Measurements from ENCODE around the gene MRPL47. TPM values are rescaled to one million over a fixed set of nuclear protein-coding genes. Genes with fewer than 3 reads are reported as not detected.

MRPL47 gene
- total and polyA plus RNA-seq, 2 experiments from 2014 or later = 46.7 to 229 TPM

DNA sequence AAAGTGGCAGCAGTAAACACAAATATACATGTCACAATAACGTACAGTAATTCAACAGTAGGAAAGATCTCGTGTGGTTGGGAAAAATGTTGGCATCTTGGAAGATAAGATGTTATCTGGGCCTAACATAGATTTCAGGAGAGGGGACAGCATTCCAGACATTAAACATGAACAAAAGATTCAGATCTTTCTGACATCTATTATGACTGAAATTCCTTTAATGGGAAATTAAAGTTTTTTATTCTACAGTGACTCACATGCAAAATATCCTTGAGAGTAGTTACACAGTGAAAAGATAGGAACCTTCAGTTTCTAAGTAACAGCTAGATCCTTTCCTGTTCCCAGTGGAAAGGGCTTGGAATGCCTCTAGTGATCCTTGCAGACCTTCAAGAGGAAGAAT lies 9.4 kb upstream of the MRPL47 start:
- no peaks in the 10 kb centered on the region for H3K27me3 ChIP-seq (ENCODE audit: insufficient read depth)
- Mint-ChIP-seq H3K36me3 (ENCODE audit: low read depth) (peaks cover 12% of the 10 kb centered on the region), H3K4me1 (no peaks in the 10 kb centered on the region), H3K27me3 (ENCODE audit: insufficient read depth, low read depth, poor library complexity) (no peaks in the 10 kb centered on the region), H3K9me3 (no peaks in the 10 kb centered on the region), H3K4me3 (no peak overlapping the region), H3K27ac (no peak overlapping the region)
- H3K27ac ChIP-seq (ENCODE audit: low read depth) = no peak overlapping the region
- H3K36me3 ChIP-seq (ENCODE audit: insufficient read depth) = peaks cover 7% of the 10 kb centered on the region; the same call in 1 of the 2 replicates
- no peak overlapping the region for H3K4me3 ChIP-seq
- no peaks in the 10 kb centered on the region for H3F3A ChIP-seq (replicated peaks; ENCODE audit: low read depth)
- H3K9me2 ChIP-seq (ENCODE audit: insufficient read depth) = no peaks in the 10 kb centered on the region
- no peaks in the 10 kb centered on the region for H3K4me1 ChIP-seq (ENCODE audit: insufficient read depth)
- ATAC-seq (no peak), DNase-seq (ENCODE audit: low spot score) (no peak)
- H4K20me1 ChIP-seq (replicated peaks; ENCODE audit: insufficient read depth) = peaks cover 8% of the 10 kb centered on the region
- no peak overlapping the region for H2AFZ ChIP-seq
- no peak for TF ChIP-seq EZH2phosphoT487 (IDR thresholded peaks at IDR 0.05; ENCODE audit: unreplicated experiment)
- no peak for TF ChIP-seq STAT1 (IDR thresholded peaks at IDR 0.05; ENCODE audit: unreplicated experiment)
- TF ChIP-seq, protein P1, sequence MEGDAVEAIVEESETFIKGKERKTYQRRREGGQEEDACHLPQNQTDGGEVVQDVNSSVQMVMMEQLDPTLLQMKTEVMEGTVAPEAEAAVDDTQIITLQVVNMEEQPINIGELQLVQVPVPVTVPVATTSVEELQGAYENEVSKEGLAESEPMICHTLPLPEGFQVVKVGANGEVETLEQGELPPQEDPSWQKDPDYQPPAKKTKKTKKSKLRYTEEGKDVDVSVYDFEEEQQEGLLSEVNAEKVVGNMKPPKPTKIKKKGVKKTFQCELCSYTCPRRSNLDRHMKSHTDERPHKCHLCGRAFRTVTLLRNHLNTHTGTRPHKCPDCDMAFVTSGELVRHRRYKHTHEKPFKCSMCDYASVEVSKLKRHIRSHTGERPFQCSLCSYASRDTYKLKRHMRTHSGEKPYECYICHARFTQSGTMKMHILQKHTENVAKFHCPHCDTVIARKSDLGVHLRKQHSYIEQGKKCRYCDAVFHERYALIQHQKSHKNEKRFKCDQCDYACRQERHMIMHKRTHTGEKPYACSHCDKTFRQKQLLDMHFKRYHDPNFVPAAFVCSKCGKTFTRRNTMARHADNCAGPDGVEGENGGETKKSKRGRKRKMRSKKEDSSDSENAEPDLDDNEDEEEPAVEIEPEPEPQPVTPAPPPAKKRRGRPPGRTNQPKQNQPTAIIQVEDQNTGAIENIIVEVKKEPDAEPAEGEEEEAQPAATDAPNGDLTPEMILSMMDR (conservative IDR thresholded peaks at IDR 0.05; ENCODE audit: low read depth in 2 of 2) = no peak
- no peak for TF ChIP-seq ZNF114 (CRISPR knock-in tag; IDR thresholded peaks at IDR 0.05)
- no peak for TF ChIP-seq EZH2 (IDR thresholded peaks at IDR 0.05; ENCODE audit: low read depth, unreplicated experiment)
- TF ChIP-seq ZNF331 (CRISPR knock-in tag; IDR thresholded peaks at IDR 0.05; ENCODE audit: low read depth) = no peak
- no peak for TF ChIP-seq NANOG (IDR thresholded peaks at IDR 0.05; ENCODE audit: borderline replicate concordance)
- TF ChIP-seq, protein P2, sequence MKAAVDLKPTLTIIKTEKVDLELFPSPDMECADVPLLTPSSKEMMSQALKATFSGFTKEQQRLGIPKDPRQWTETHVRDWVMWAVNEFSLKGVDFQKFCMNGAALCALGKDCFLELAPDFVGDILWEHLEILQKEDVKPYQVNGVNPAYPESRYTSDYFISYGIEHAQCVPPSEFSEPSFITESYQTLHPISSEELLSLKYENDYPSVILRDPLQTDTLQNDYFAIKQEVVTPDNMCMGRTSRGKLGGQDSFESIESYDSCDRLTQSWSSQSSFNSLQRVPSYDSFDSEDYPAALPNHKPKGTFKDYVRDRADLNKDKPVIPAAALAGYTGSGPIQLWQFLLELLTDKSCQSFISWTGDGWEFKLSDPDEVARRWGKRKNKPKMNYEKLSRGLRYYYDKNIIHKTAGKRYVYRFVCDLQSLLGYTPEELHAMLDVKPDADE (IDR thresholded peaks at IDR 0.05) = no peak
- no peak overlapping the region for H3K4me2 ChIP-seq
- peaks cover 23% of the 10 kb centered on the region for H3K79me2 ChIP-seq (replicated peaks; ENCODE audit: insufficient read depth)

DNA sequence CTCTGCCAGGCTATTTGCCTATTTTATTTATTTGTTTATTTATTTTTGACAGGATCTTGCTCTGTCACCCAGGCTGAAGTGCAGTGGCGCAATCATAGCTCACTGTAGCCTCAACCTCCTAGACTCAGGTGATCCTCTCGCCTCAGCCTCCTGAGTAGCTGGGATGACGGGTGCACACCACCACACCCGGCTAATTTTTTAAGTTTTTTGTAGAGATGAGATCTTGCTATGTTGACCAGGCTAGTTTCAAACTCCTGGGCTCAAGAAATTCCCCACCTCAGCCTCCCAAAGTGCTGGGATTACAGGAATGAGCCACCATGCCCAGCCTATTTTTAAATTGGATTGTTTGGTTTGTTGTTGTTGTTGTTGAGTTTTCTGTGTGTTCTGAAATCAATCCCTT lies 5.6 kb upstream of the MRPL47 start:
- Histone ChIP-seq H3K27me3 (ENCODE audit: insufficient read depth) (no peaks in the 10 kb centered on the region), H3K4me1 (ENCODE audit: insufficient read depth) (no peaks in the 10 kb centered on the region), H3K79me2 (replicated peaks; ENCODE audit: insufficient read depth) (peaks cover 43% of the 10 kb centered on the region), H4K20me1 (replicated peaks; ENCODE audit: insufficient read depth) (peaks cover 4% of the 10 kb centered on the region), H3K9me2 (ENCODE audit: insufficient read depth) (no peaks in the 10 kb centered on the region), H3F3A (replicated peaks; ENCODE audit: low read depth) (no peaks in the 10 kb centered on the region), H3K4me3 (no peak overlapping the region), H3K4me2 (no peak overlapping the region), H2AFZ (no peak overlapping the region), H3K27ac (ENCODE audit: low read depth) (no peak overlapping the region), H3K36me3 (ENCODE audit: insufficient read depth) (no peaks in the 10 kb centered on the region)
- H3K27me3 Mint-ChIP-seq (ENCODE audit: insufficient read depth, low read depth, poor library complexity) = peaks cover 3% of the 10 kb centered on the region
- no peaks in the 10 kb centered on the region; the same call in 2 of the 3 replicates for H3K9me3 Mint-ChIP-seq
- DNase-seq (ENCODE audit: low spot score) = no peak
- H3K27ac Mint-ChIP-seq = no peak overlapping the region
- H3K4me3 Mint-ChIP-seq = no peak overlapping the region
- peaks cover 2% of the 10 kb centered on the region for H3K4me1 Mint-ChIP-seq
- ATAC-seq = no peak
- peaks cover 4% of the 10 kb centered on the region; the same call in 1 of the 3 replicates for H3K36me3 Mint-ChIP-seq (ENCODE audit: low read depth)
- no peak for TF ChIP-seq CREB1 (CRISPR knock-in tag; IDR thresholded peaks at IDR 0.05; ENCODE audit: low read depth)
- TF ChIP-seq, protein P3, sequence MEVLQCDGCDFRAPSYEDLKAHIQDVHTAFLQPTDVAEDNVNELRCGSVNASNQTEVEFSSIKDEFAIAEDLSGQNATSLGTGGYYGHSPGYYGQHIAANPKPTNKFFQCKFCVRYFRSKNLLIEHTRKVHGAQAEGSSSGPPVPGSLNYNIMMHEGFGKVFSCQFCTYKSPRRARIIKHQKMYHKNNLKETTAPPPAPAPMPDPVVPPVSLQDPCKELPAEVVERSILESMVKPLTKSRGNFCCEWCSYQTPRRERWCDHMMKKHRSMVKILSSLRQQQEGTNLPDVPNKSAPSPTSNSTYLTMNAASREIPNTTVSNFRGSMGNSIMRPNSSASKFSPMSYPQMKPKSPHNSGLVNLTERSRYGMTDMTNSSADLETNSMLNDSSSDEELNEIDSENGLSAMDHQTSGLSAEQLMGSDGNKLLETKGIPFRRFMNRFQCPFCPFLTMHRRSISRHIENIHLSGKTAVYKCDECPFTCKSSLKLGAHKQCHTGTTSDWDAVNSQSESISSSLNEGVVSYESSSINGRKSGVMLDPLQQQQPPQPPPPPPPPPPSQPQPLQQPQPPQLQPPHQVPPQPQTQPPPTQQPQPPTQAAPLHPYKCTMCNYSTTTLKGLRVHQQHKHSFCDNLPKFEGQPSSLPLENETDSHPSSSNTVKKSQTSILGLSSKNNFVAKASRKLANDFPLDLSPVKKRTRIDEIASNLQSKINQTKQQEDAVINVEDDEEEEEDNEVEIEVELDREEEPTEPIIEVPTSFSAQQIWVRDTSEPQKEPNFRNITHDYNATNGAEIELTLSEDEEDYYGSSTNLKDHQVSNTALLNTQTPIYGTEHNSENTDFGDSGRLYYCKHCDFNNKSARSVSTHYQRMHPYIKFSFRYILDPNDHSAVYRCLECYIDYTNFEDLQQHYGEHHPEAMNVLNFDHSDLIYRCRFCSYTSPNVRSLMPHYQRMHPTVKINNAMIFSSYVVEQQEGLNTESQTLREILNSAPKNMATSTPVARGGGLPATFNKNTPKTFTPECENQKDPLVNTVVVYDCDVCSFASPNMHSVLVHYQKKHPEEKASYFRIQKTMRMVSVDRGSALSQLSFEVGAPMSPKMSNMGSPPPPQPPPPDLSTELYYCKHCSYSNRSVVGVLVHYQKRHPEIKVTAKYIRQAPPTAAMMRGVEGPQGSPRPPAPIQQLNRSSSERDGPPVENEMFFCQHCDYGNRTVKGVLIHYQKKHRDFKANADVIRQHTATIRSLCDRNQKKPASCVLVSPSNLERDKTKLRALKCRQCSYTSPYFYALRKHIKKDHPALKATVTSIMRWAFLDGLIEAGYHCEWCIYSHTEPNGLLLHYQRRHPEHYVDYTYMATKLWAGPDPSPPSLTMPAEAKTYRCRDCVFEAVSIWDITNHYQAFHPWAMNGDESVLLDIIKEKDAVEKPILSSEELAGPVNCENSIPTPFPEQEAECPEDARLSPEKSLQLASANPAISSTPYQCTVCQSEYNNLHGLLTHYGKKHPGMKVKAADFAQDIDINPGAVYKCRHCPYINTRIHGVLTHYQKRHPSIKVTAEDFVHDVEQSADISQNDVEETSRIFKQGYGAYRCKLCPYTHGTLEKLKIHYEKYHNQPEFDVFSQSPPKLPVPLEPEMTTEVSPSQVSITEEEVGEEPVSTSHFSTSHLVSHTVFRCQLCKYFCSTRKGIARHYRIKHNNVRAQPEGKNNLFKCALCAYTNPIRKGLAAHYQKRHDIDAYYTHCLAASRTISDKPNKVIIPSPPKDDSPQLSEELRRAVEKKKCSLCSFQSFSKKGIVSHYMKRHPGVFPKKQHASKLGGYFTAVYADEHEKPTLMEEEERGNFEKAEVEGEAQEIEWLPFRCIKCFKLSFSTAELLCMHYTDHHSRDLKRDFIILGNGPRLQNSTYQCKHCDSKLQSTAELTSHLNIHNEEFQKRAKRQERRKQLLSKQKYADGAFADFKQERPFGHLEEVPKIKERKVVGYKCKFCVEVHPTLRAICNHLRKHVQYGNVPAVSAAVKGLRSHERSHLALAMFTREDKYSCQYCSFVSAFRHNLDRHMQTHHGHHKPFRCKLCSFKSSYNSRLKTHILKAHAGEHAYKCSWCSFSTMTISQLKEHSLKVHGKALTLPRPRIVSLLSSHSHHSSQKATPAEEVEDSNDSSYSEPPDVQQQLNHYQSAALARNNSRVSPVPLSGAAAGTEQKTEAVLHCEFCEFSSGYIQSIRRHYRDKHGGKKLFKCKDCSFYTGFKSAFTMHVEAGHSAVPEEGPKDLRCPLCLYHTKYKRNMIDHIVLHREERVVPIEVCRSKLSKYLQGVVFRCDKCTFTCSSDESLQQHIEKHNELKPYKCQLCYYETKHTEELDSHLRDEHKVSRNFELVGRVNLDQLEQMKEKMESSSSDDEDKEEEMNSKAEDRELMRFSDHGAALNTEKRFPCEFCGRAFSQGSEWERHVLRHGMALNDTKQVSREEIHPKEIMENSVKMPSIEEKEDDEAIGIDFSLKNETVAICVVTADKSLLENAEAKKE (CRISPR knock-in tag; IDR thresholded peaks at IDR 0.05) = no peak
- no peak for TF ChIP-seq NANOG (IDR thresholded peaks at IDR 0.05; ENCODE audit: borderline replicate concordance)
- TF ChIP-seq, protein P2 (IDR thresholded peaks at IDR 0.05) = no peak

Data from GM23338 (cell line).